ENCODE results near the gene TBX21. TPM values are rescaled to one million over a fixed set of nuclear protein-coding genes. Genes with fewer than 3 reads are reported as not detected.

The TBX21 gene
- total RNA-seq, 4 donors from 2014 or later: 1.1 to 4.5 (median 2.9) TPM; not detected in 1

GRCh38 chr17:47717979-47718621 is 14.9 kb upstream of the TBX21 start:
- TF ChIP-seq POLR2A (IDR thresholded peaks at IDR 0.05): no peak
- no peak for TF ChIP-seq CTCF (IDR thresholded peaks at IDR 0.05)

GRCh38 chr17:47718634-47719405 is 14.2 kb upstream of the TBX21 start:
- DNase-seq: no peak
- peaks cover 0 to 81% (median 8%) of the 10 kb centered on the region in 4 donors for H3K27me3 ChIP-seq
- H3K9me3 ChIP-seq: no peaks in the 10 kb centered on the region
- no peak for TF ChIP-seq CTCF (IDR thresholded peaks at IDR 0.05)
- no peak for TF ChIP-seq POLR2A (IDR thresholded peaks at IDR 0.05)
- 52% methylated on average over 5 to 8 of the region's 8 CpGs for WGBS, 2 donors
- intact Hi-C loops (cut with DNase I): loop anchor here (10.0 kb wide), 1 partner anchor 76 kb away; no protein-coding TSS in a partner anchor
- no peak overlapping the region for H3K4me3 ChIP-seq
- no peak overlapping the region for H3K27ac ChIP-seq
- H3K36me3 ChIP-seq: no peaks in the 10 kb centered on the region
- peaks cover 10 to 24% (median 12%) of the 10 kb centered on the region in 3 donors for H3K4me1 ChIP-seq

More at GRCh38 chr17:47717979-47718621, 14.9 kb upstream of the TBX21 start:
- WGBS, 2 donors: 18 to 24% methylated on average over 9 of the region's 9 CpGs
- H3K27ac ChIP-seq: no peak overlapping the region
- peaks cover 10 to 24% (median 12%) of the 10 kb centered on the region in 3 donors for H3K4me1 ChIP-seq
- no peaks in the 10 kb centered on the region for H3K9me3 ChIP-seq
- peaks cover 0 to 81% (median 8%) of the 10 kb centered on the region in 4 donors for H3K27me3 ChIP-seq
- DNase-seq: no peak
- no peak overlapping the region for H3K4me3 ChIP-seq
- H3K36me3 ChIP-seq: no peaks in the 10 kb centered on the region
- intact Hi-C loops (cut with DNase I): loop anchor here (10.0 kb wide), 1 partner anchor 77 kb away; no protein-coding TSS in a partner anchor

- WGBS, 2 donors: 57 to 60% methylated on average over 2 to 6 of the region's 9 CpGs
- DNase-seq: no peak
- Histone ChIP-seq H3K36me3 (no peaks in the 10 kb centered on the region), H3K4me3 (no peak overlapping the region), H3K27me3 (peaks cover 0 to 81% (median 8%) of the 10 kb centered on the region in 4 donors), H3K27ac (no peak overlapping the region), H3K4me1 (peaks cover 10 to 24% (median 12%) of the 10 kb centered on the region in 3 donors), H3K9me3 (no peaks in the 10 kb centered on the region)
- TF ChIP-seq CTCF (IDR thresholded peaks at IDR 0.05) (no peak), POLR2A (IDR thresholded peaks at IDR 0.05) (no peak)
- intact Hi-C loops (cut with DNase I): loop anchor here (10.0 kb wide), 1 partner anchor 75 kb away; no protein-coding TSS in a partner anchor
These were observed 13.5 kb upstream of the TBX21 start for GRCh38 chr17:47719411-47720152.

- intact Hi-C loops (cut with DNase I): no loop called here
- peaks cover 0 to 81% (median 8%) of the 10 kb centered on the region in 4 donors for H3K27me3 ChIP-seq
- no peak overlapping the region for H3K27ac ChIP-seq
- H3K4me1 ChIP-seq: peaks cover 10 to 24% (median 12%) of the 10 kb centered on the region in 3 donors
- no peak for TF ChIP-seq POLR2A (IDR thresholded peaks at IDR 0.05)
- no peak for TF ChIP-seq CTCF (IDR thresholded peaks at IDR 0.05)
- 48 to 57% methylated on average over 11 of the region's 11 CpGs for WGBS, 2 donors
- H3K9me3 ChIP-seq: no peaks in the 10 kb centered on the region
- H3K4me3 ChIP-seq: no peak overlapping the region
- H3K36me3 ChIP-seq: no peaks in the 10 kb centered on the region
- DNase-seq: no peak
These were observed 12.8 kb upstream of the TBX21 start for GRCh38 chr17:47720196-47720595.
